Stomach (tissue), 4 donors: Measurements from ENCODE around the gene DTD1.

Source experiments
- CTCF ChIP-seq, 7 experiments: fragments of 450-650 bp in 4 of 7; fragments of 200-600 bp in 3 of 7; sonication (generic) in 3 of 7; IDR thresholded peaks; one replicate each; pipeline ENCODE4 v1.5.1; 2016 to 2019; ENCODE audit warnings: antibody characterized with exemption in 7 of 7, control low read depth in 2 of 7, mild to moderate bottlenecking in 1 of 7
- POLR2A ChIP-seq, 4 donors: fragments of 450-650 bp; IDR thresholded peaks; one replicate each; pipeline ENCODE4 v1.6.1; 2016; ENCODE audit warnings: antibody characterized with exemption in 4 of 4, control low read depth in 2 of 4, mild to moderate bottlenecking in 1 of 4, moderate library complexity in 1 of 4
- POLR2AphosphoS5 ChIP-seq, 3 donors: sonication (generic); formaldehyde crosslinking; IDR thresholded peaks; one replicate each; pipeline ENCODE4 v1.6.1; 2016; ENCODE audit warnings: antibody characterized with exemption in 3 of 3

- TF ChIP-seq POLR2AphosphoS5 (IDR thresholded peaks at IDR 0.05) (no peak), CTCF (IDR thresholded peaks at IDR 0.05) (no peak), POLR2A (IDR thresholded peaks at IDR 0.05) (no peak)
Measured at GRCh38 chr20:18813483-18813882, 225.6 kb downstream of the DTD1 start, which contains the start of gene SCP2D1.
